K562 (cell line): ENCODE measurements around the gene CXCL17. TPM values are rescaled to one million over a fixed set of nuclear protein-coding genes. Genes with fewer than 3 reads are reported as not detected.

ENCODE experiments used
- ATAC-seq: fragments of 200-7000 bp; cut with Tn5 transposase; 3 replicates; pipeline ENCODE4 v1.9.1; 2020; ENCODE audit warnings: moderate library complexity
- BruUV-seq: library from RNA; stranded (reverse); fragments of 400-500 nt; replicated peaks from 2 replicates; lab custom pipeline; 2021; lab: Mats Ljungman, UMichigan
- CTCF ChIA-PET: fragments of 300-600 bp; formaldehyde crosslinking; extraction: SDS; loops from one replicate; lab custom pipeline; 2021; ENCODE audit warnings: low intra/inter-chr PET ratio; lab: Yijun Ruan, JAX
- POLR2A ChIA-PET: fragments of 300-600, 350-650 bp; sonication (Branson Sonifier 250); formaldehyde crosslinking; extraction: SDS; loops from one replicate; lab custom pipeline; 2021; ENCODE audit warnings: antibody characterized with exemption, inconsistent platforms; lab: Yijun Ruan, JAX
- DNase-seq, 4 experiments: peaks; one replicate each; pipeline versions ENCODE4 v3.0.0 to v3.0.0-alpha.2; 2011 to 2018; ENCODE audit warnings: low spot score in 3 of 4, mixed read lengths in 3 of 4; ENCODE audit errors: extremely low read depth in 1 of 4
- FAIRE-seq: peaks from 2 replicates; lab custom pipeline; 2011; peaks lifted over from hg19 to GRCh38; lab: Jason Lieb, UNC
- H2AFZ ChIP-seq: 2 replicates; pipeline ENCODE4 v1.6.0; 2011; ENCODE audit warnings: low read depth, low read length, control low read depth, inconsistent platforms
- H3K27ac ChIP-seq: fragments of 200-600 bp; 3 replicates; pipeline ENCODE4 v1.8.0; 2011; ENCODE audit warnings: low read depth, mild to moderate bottlenecking, control low read depth, inconsistent platforms, low read length, moderate library complexity, mixed read lengths; ENCODE audit errors: extremely low read depth
- H3K27me3 ChIP-seq, 2 experiments: fragments of 300-600 bp in 1 of 2; 2 replicates in 1 of 2; 3 replicates in 1 of 2; pipeline versions ENCODE4 v1.6.0 to v1.8.0; 2011; ENCODE audit warnings: inconsistent platforms in 2 of 2, low read length in 2 of 2, mild to moderate bottlenecking in 1 of 2, mixed read lengths in 1 of 2, moderate library complexity in 1 of 2; ENCODE audit not compliant: control insufficient read depth in 2 of 2, insufficient read depth in 2 of 2
- H3K36me3 ChIP-seq: fragments of 300-600 bp; 3 replicates; pipeline ENCODE4 v1.8.0; 2011; ENCODE audit warnings: mild to moderate bottlenecking, low read length, inconsistent platforms; ENCODE audit not compliant: control insufficient read depth, insufficient read depth
- H3K4me1 ChIP-seq, 2 experiments: fragments of 200-600 bp in 1 of 2; replicated peaks in 1 of 2; 2 replicates in 1 of 2; 3 replicates in 1 of 2; pipeline versions ENCODE4 v1.5.1 to v1.8.0; 2011; ENCODE audit warnings: inconsistent platforms in 2 of 2, low read length in 2 of 2, mild to moderate bottlenecking in 1 of 2, mixed read lengths in 1 of 2, moderate library complexity in 1 of 2; ENCODE audit not compliant: control insufficient read depth in 2 of 2, insufficient read depth in 2 of 2
- H3K4me2 ChIP-seq: 2 replicates; pipeline ENCODE4 v1.6.1; 2011; ENCODE audit warnings: low read length, control low read depth, inconsistent platforms, mixed read lengths; ENCODE audit not compliant: insufficient read depth
- H3K4me3 ChIP-seq: fragments of 200-600 bp; sonication (generic), shearing (Covaris generic); 2 replicates; pipeline ENCODE4 v1.5.1; 2016; ENCODE audit warnings: control low read depth, inconsistent platforms
- H3K79me2 ChIP-seq: fragments of 200-600 bp; 3 replicates; pipeline ENCODE4 v1.8.0; 2011; ENCODE audit warnings: low read length, inconsistent platforms; ENCODE audit not compliant: control insufficient read depth, insufficient read depth
- H3K9ac ChIP-seq, 2 experiments: 2 replicates each; pipeline versions ENCODE4 v1.6.0 to v1.6.1; 2011; ENCODE audit warnings: low read depth in 2 of 2, low read length in 2 of 2, control low read depth in 1 of 2, inconsistent platforms in 1 of 2, mild to moderate bottlenecking in 1 of 2, mixed read lengths in 1 of 2; ENCODE audit not compliant: insufficient read depth in 1 of 2
- H3K9me1 ChIP-seq: one replicate; pipeline ENCODE4 v1.6.0; 2011; ENCODE audit warnings: inconsistent platforms, mild to moderate bottlenecking, low read length, moderate library complexity; ENCODE audit not compliant: control insufficient read depth, insufficient read depth
- H3K9me3 ChIP-seq: replicated peaks from 2 replicates; pipeline ENCODE4 v1.5.1; 2011; ENCODE audit warnings: low read depth, low read length, inconsistent platforms; ENCODE audit not compliant: control insufficient read depth, insufficient read depth
- H4K20me1 ChIP-seq: replicated peaks from 2 replicates; pipeline ENCODE4 v1.6.1; 2011; ENCODE audit warnings: low read length, inconsistent platforms, mixed read lengths; ENCODE audit not compliant: control insufficient read depth, insufficient read depth
- ESRRA ChIP-seq: fragments of 450-650 bp; IDR thresholded peaks from 2 replicates; pipeline ENCODE4 v1.6.1; 2014; ENCODE audit warnings: low read depth, mild to moderate bottlenecking, moderate library complexity, borderline replicate concordance
- JUN ChIP-seq, 2 experiments: sonication (generic) in 1 of 2; formaldehyde crosslinking in 1 of 2; IDR thresholded peaks; 2 replicates each; pipeline versions ENCODE4 v1.6.1 to v1.8.0; 2012 to 2022; ENCODE audit warnings: borderline replicate concordance in 2 of 2, mild to moderate bottlenecking in 2 of 2, improper control_type of control experiment in 1 of 2, low read depth in 1 of 2, low read length in 1 of 2, missing genetic modification reagents in 1 of 2
- NR2C1 ChIP-seq, 2 experiments: fragments of 450-650 bp; IDR thresholded peaks; 2 replicates each; pipeline ENCODE4 v1.6.1; 2017; ENCODE audit warnings: mild to moderate bottlenecking in 2 of 2, antibody characterized with exemption in 1 of 2, inconsistent platforms in 1 of 2, missing compliant biosample characterization in 1 of 2, missing genetic modification characterization in 1 of 2
- TAF15 ChIP-seq: fragments of 200-400 bp; formaldehyde crosslinking; IDR thresholded peaks from 2 replicates; pipeline ENCODE4 v1.6.1; 2017; ENCODE audit warnings: mild to moderate bottlenecking, low read depth, low read length, moderate library complexity
- TCF7 ChIP-seq: sonication (generic); IDR thresholded peaks from 2 replicates; pipeline ENCODE4 v1.6.1; 2016; ENCODE audit warnings: antibody characterized with exemption, borderline replicate concordance
- ZC3H11A ChIP-seq: IDR thresholded peaks from 2 replicates; pipeline ENCODE4 v1.6.1; 2012; ENCODE audit warnings: low read depth, low read length, improper control_type of control experiment
- ZEB2 ChIP-seq: fragments of 450-650 bp; IDR thresholded peaks from 2 replicates; pipeline ENCODE4 v1.6.1; 2016
- ZKSCAN1 ChIP-seq: fragments of 150-350 bp; IDR thresholded peaks from 2 replicates; pipeline ENCODE4 v1.6.1; 2016; ENCODE audit warnings: low read depth, low read length
- WGBS: fragments of 100-300 bp; shearing (Covaris generic); methylation state at CpG from one replicate; pipeline ENCODE4 v1.1.6; 2016; ENCODE audit warnings: low coverage, mixed read lengths; ENCODE audit not compliant: insufficient coverage; ENCODE audit errors: missing lambda C conversion rate; 5-methylcytosine and 5-hydroxymethylcytosine counted together
- in situ Hi-C: fragments of 300-500 bp; cut with MboI; formaldehyde crosslinking; loops from 4 replicates; pipeline ENCODE4 v1.15.0; 2018; ENCODE audit warnings: inconsistent platforms, mixed read lengths
- intact Hi-C: fragments of 100-400 bp; cut with micrococcal nuclease; formaldehyde crosslinking; loops from 2 replicates; pipeline ENCODE4 v1.14.2; 2022
- polyA plus RNA-seq, 8 experiments: library from polyadenylated mRNA; depleted of rRNA in 4 of 8; stranded (reverse) in 5 of 8; unstranded in 3 of 8; fragments of >200 nt; fragmentation: Nextera tagmentation in 2 of 8; fragmentation: Illumina TruSeq in 1 of 8; extraction: Ambion mirVana in 2 of 8; extraction: Trizol in 1 of 8; gene quantifications; 2 replicates each; pipeline versions ENCODE4 v1.2.1 to v1.2.3, GENCODE V29; 2011 to 2014; ENCODE audit warnings: inconsistent platforms in 1 of 8, missing spikeins in 1 of 8
- total RNA-seq, 7 experiments: library from RNA; depleted of rRNA in 6 of 7; stranded (reverse); fragments of >200 nt in 6 of 7; fragmentation: Illumina TruSeq in 2 of 7; extraction: Trizol in 2 of 7; gene quantifications; 2 replicates each; pipeline versions ENCODE4 v1.2.1 to v1.2.3, GENCODE V29; 2011 to 2021; ENCODE audit warnings: low replicate concordance in 1 of 7
- TF ChIP-seq, protein P1 (sequence below): fragments of 450-650 bp; formaldehyde crosslinking; IDR thresholded peaks from 2 replicates; pipeline ENCODE4 v1.4.0; 2020; ENCODE audit warnings: mild to moderate bottlenecking
- TF ChIP-seq, protein P2 (sequence below), 3 experiments: fragments of 200-800 bp in 1 of 3; sonication (Bioruptor generic) in 1 of 3; sonication (generic) in 1 of 3; formaldehyde crosslinking in 1 of 3; IDR thresholded peaks; 2 replicates each; pipeline versions ENCODE4 v1.6.1 to v1.8.0; 2016 to 2022; ENCODE audit warnings: mild to moderate bottlenecking in 2 of 3, missing compliant biosample characterization in 2 of 3, missing genetic modification characterization in 2 of 3, missing genetic modification reagents in 1 of 3
- TF ChIP-seq, protein P3 (sequence below): fragments of 450-650 bp; IDR thresholded peaks from 2 replicates; pipeline ENCODE4 v1.6.1; 2016; ENCODE audit warnings: mild to moderate bottlenecking
- TF ChIP-seq, protein P4 (sequence below), 2 experiments: fragments of 450-650 bp in 1 of 2; sonication (generic) in 1 of 2; formaldehyde crosslinking; conservative IDR thresholded peaks; 2 replicates each; pipeline versions ENCODE4 v1.4.0 to v1.8.1; 2020 to 2022; ENCODE audit warnings: mild to moderate bottlenecking in 1 of 2, missing genetic modification reagents in 1 of 2
- TF ChIP-seq, protein P5 (sequence below): sonication (generic); formaldehyde crosslinking; IDR thresholded peaks from 2 replicates; pipeline ENCODE4 v1.8.0; 2022; ENCODE audit warnings: mild to moderate bottlenecking, missing genetic modification reagents

The CXCL17 gene
- total and polyA plus RNA-seq, 9 of the 15 experiments (the other 6 are each of a cell fraction or from before 2014, with no cell fraction given) = 0.10 to 0.15 TPM; not detected in 7

DNA sequence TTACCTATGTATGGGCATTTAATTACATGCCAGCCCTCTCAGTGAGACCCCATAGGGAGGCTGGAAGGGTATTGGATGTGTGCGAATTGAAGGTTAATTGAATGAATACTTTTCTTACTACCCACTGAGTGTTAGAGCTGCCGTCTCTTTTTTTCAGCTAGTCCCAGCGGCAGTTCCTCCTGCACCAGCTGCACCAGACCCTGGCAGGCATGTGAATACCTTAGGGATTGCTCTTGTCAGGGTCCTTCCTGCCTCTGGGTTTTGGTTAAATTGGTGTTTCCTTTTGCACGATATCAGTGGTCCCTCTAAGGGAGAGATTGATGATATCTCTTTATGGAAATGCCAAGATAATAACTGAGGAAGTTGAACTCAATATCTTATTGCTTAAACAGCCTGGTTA is 9.8 kb upstream of the CXCL17 start:
- in situ Hi-C loops = loop anchor here (5.0 to 10.0 kb wide), 2 partner anchors 75 to 142 kb away; partner anchors contain the start of genes CEACAM1 and CEACAM8
- no peak for TF ChIP-seq ZKSCAN1
- TF ChIP-seq, protein P1, sequence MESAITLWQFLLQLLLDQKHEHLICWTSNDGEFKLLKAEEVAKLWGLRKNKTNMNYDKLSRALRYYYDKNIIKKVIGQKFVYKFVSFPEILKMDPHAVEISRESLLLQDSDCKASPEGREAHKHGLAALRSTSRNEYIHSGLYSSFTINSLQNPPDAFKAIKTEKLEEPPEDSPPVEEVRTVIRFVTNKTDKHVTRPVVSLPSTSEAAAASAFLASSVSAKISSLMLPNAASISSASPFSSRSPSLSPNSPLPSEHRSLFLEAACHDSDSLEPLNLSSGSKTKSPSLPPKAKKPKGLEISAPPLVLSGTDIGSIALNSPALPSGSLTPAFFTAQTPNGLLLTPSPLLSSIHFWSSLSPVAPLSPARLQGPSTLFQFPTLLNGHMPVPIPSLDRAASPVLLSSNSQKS (CRISPR knock-in tag) = no peak
- TF ChIP-seq, protein P2, sequence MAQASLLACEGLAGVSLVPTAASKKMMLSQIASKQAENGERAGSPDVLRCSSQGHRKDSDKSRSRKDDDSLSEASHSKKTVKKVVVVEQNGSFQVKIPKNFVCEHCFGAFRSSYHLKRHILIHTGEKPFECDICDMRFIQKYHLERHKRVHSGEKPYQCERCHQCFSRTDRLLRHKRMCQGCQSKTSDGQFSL (CRISPR knock-in tag; IDR thresholded peaks at IDR 0.05) = no peak
- TF ChIP-seq, protein P2 (tag; IDR thresholded peaks at IDR 0.05) = no peak
- TF ChIP-seq, protein P3, sequence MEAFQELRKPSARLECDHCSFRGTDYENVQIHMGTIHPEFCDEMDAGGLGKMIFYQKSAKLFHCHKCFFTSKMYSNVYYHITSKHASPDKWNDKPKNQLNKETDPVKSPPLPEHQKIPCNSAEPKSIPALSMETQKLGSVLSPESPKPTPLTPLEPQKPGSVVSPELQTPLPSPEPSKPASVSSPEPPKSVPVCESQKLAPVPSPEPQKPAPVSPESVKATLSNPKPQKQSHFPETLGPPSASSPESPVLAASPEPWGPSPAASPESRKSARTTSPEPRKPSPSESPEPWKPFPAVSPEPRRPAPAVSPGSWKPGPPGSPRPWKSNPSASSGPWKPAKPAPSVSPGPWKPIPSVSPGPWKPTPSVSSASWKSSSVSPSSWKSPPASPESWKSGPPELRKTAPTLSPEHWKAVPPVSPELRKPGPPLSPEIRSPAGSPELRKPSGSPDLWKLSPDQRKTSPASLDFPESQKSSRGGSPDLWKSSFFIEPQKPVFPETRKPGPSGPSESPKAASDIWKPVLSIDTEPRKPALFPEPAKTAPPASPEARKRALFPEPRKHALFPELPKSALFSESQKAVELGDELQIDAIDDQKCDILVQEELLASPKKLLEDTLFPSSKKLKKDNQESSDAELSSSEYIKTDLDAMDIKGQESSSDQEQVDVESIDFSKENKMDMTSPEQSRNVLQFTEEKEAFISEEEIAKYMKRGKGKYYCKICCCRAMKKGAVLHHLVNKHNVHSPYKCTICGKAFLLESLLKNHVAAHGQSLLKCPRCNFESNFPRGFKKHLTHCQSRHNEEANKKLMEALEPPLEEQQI = no peak
- TF ChIP-seq, protein P4, sequence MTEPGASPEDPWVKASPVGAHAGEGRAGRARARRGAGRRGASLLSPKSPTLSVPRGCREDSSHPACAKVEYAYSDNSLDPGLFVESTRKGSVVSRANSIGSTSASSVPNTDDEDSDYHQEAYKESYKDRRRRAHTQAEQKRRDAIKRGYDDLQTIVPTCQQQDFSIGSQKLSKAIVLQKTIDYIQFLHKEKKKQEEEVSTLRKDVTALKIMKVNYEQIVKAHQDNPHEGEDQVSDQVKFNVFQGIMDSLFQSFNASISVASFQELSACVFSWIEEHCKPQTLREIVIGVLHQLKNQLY (CRISPR knock-in tag; conservative IDR thresholded peaks at IDR 0.05) = no peak
- no peak for TF ChIP-seq ESRRA
- no peak for TF ChIP-seq TAF15
- TF ChIP-seq NR2C1 (IDR thresholded peaks at IDR 0.05) = no peak
- no peak for TF ChIP-seq NR2C1 (tag; IDR thresholded peaks at IDR 0.05)
- TF ChIP-seq, protein P5, sequence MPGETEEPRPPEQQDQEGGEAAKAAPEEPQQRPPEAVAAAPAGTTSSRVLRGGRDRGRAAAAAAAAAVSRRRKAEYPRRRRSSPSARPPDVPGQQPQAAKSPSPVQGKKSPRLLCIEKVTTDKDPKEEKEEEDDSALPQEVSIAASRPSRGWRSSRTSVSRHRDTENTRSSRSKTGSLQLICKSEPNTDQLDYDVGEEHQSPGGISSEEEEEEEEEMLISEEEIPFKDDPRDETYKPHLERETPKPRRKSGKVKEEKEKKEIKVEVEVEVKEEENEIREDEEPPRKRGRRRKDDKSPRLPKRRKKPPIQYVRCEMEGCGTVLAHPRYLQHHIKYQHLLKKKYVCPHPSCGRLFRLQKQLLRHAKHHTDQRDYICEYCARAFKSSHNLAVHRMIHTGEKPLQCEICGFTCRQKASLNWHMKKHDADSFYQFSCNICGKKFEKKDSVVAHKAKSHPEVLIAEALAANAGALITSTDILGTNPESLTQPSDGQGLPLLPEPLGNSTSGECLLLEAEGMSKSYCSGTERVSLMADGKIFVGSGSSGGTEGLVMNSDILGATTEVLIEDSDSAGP (CRISPR knock-in tag) = no peak
- TF ChIP-seq TCF7 = no peak
- TF ChIP-seq ZC3H11A = no peak
- TF ChIP-seq JUN (IDR thresholded peaks at IDR 0.05; ENCODE audit: borderline replicate concordance, low read depth, low read length) = no peak
- no peak for TF ChIP-seq JUN (CRISPR knock-in tag; IDR thresholded peaks at IDR 0.05; ENCODE audit: borderline replicate concordance)
- no peak for TF ChIP-seq ZEB2
- TF ChIP-seq, all 486 proteins: peak for 0

More for the DNA sequence above, 9.8 kb upstream of the CXCL17 start:
- no peak overlapping the region for H3K4me2 ChIP-seq
- intact Hi-C loops = no loop called here
- peaks cover 0 to 9% of the 10 kb centered on the region in 2 experiments; a peak in 3 of 5 replicates for H3K4me1 ChIP-seq
- POLR2A ChIA-PET = no interaction called here
- H3K27ac ChIP-seq = no peak overlapping the region
- CTCF ChIA-PET = no interaction called here
- H3K9me1 ChIP-seq = no peaks in the 10 kb centered on the region
- H3K36me3 ChIP-seq = no peaks in the 10 kb centered on the region
- 0% methylated on average over 4 of the region's 4 CpGs for WGBS
- H3K9me3 ChIP-seq = no peaks in the 10 kb centered on the region
- H3K79me2 ChIP-seq = no peaks in the 10 kb centered on the region
- no peaks in the 10 kb centered on the region for H4K20me1 ChIP-seq
- no peak overlapping the region for H3K4me3 ChIP-seq
- no peak overlapping the region for H2AFZ ChIP-seq
- FAIRE-seq (no peak), ATAC-seq (no peak), DNase-seq (no peak)
- BruUV-seq = no TSS peak
- no peak overlapping the region for H3K9ac ChIP-seq
- peaks cover 6 to 11% of the 10 kb centered on the region in 2 experiments; a peak in 4 of 5 replicates for H3K27me3 ChIP-seq
